Hypothalamus (tissue), 51 donors: Measurements from ENCODE around the gene ADAMTS17.
A peak's percentile ranks its signal among the peaks of the same experiment; 100 is the strongest.
"Not testable (repeated sequence)": the region's sequence is repeated elsewhere in the genome, so short reads cannot be mapped to it uniquely, and the experiment has no call there.

Experiments used
- DNase-seq, 51 donors: peaks; one replicate each; lab custom pipeline; 2025; lab: John Stamatoyannopoulos, UW

Gene ADAMTS17

GRCh38 chr15:99944131-99944530, 397.6 kb downstream of the ADAMTS17 start:
- DNase-seq: no peak

- DNase-seq: no peak
Measured at GRCh38 chr15:99943466-99943865, 398.3 kb downstream of the ADAMTS17 start.

- no peak for DNase-seq
Measured at GRCh38 chr15:99932676-99933402, 408.9 kb downstream of the ADAMTS17 start.

GRCh38 chr15:99931703-99932603, 409.8 kb downstream of the ADAMTS17 start:
- no peak for DNase-seq

- DNase-seq: no peak
Measured at GRCh38 chr15:99930696-99931095, 411.1 kb downstream of the ADAMTS17 start.

GRCh38 chr15:99929266-99929665, 412.5 kb downstream of the ADAMTS17 start:
- no peak for DNase-seq

GRCh38 chr15:99928429-99928981, 413.3 kb downstream of the ADAMTS17 start:
- DNase-seq: peak in 47 of 51 donors; percentile 14 to 84 (median 62)

- DNase-seq: not testable (repeated sequence)
Measured at GRCh38 chr15:99926532-99926931, 415.2 kb downstream of the ADAMTS17 start.

- peak in 18 of 51 donors; percentile 6 to 61 (median 24) for DNase-seq
Measured at GRCh38 chr15:99925661-99926461, 415.9 kb downstream of the ADAMTS17 start.

- DNase-seq: no peak
Measured at GRCh38 chr15:99923711-99924110, 418.1 kb downstream of the ADAMTS17 start.
